OCI-M2 (cell line): ENCODE results near the gene PSD2.

Experiments
- DNase-seq: peaks from one replicate; lab custom pipeline; 2025; ENCODE audit not compliant: unreplicated experiment; lab: John Stamatoyannopoulos, UW

The PSD2 gene

DNA sequence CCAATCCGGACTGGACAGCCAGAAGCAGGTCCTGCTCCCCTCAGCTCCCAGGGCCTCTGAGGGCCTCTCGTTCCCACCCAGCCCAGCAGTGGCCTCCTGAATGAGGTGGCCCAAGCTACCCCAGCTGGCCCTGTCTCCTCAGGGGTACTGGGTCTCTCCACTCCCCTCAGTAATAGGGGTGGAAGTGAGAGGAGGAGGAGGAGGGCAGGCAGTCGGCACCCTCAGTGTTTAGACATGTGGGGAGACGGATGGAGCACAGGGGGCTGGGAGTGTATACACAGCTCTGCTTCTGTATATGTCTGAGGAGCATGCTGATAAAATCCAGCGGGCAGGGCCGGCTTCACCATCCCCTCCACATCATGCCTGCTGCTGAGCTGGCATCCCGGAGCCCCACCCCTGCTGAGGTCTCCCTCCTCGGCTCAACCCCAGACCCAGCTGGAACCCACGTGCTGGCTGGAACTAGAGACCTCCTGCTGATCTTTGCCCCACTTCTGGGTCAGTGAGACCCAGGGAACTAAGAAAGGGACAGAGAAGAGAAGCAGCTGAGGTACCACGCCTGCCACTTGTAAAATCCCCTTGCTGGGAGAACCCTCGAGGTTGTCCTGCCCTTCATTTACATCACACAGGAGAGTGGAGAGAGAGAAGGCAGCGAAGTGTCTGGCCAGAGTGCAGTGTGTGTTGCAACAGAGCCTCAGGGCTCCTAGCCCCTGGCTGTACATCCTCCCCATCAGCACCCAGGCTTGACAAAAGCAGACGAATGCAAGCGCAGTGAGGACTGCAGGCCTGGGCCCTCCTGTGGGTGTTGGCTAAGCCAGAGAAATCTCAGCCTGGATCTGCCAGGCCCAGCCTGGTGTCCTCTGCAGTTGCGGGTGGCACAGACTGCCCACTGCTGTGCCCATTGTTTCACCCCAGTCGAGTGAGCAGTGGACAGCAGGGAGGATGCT is 77.5 kb downstream of the PSD2 start:
- DNase-seq = no peak

DNA sequence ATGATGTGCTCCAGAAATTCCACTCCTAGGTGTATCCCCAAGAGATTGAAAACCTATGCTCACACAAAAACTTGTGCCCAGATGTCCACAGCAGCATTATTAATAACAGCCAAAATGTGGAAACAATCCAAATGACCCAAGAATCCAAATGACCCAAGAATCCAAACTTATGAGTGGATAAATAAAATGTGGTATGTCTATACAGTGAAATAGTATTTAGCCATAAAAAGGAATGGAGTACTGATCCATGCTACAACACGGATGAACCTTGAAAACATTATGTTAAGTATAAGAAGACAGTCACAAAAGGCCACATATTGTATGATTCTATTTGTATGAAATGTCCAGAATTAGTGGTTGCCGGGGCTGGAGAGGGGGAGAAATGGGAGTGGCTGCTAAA is 80.3 kb downstream of the PSD2 start:
- no peak for DNase-seq

DNA sequence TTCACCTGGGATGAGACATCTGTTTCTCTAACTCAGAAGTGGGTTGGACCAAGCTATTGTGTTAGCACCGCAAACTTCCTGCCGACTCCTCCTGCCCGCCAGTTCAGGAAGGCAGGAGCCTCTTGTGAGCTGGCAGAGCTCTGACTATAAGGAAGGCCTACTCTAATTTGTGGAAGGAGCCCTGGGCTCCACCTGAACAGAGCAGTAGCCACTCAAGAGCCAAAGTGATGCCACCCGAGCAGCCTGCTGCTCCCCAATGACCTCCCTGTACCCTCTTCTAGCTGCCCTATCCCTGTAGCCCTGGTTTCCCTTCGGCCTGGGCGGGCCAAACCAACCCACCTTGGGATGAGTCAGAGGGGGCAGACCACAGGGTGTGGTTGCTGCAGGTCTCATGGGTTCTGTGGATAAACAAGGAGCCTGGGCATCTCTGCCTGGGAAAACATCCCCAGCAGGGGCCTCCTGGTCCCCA is 81.6 kb downstream of the PSD2 start:
- DNase-seq = no peak

DNA sequence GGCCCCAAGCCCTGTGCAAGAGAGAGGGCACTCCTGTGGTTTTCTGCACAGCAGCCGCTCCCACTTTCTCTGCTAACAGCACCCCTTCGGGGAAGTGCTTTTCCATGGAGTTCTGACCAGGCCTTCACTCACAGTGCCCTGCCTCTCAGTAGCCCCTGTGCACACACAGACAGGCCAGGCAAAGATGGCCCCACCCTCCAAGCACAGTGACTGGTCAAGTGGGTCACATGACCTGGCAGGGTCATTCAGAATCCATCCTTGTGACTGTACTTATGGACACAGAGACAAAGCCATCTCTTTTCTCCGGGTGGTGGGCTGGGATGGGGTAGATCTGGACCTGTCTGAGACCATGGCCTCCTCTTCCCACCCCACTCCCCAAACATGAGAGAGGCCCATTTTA is 82.5 kb downstream of the PSD2 start:
- DNase-seq = no peak

DNA sequence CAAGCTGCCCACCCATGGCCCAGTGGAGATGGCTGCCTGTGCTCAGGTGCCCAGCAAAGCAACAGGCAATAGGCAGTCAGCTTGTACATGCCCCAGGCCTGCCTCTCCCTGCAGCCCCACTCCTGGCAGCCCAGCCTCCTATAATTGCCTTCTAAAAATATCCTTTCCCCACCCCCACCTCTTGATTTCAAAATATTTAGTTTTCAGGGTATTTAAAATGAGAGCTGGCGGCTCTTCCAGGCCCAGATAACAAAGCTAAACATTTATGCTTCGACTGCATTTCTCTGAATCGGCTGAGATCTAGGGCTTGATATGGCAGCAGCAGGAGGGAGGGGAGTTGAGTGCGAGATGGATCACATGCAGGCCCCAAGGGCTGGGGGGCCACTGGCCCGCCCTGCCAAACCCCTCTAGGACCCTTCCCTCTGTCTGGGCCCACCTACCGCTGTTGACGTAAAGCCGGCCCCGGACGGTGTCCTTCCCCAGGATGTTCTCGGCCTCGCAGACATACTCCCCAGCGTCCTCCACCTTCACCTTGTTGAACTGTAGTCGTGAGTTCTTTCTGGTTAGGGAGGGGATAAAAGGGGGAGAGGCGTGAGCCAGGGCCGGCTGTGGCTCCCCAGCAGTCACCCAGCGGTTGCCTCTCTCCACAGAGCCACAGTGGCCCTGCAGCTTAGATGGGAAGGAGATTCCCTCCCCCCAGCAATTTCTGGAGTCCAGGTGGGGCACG is 85.0 kb downstream of the PSD2 start:
- DNase-seq = no peak

DNA sequence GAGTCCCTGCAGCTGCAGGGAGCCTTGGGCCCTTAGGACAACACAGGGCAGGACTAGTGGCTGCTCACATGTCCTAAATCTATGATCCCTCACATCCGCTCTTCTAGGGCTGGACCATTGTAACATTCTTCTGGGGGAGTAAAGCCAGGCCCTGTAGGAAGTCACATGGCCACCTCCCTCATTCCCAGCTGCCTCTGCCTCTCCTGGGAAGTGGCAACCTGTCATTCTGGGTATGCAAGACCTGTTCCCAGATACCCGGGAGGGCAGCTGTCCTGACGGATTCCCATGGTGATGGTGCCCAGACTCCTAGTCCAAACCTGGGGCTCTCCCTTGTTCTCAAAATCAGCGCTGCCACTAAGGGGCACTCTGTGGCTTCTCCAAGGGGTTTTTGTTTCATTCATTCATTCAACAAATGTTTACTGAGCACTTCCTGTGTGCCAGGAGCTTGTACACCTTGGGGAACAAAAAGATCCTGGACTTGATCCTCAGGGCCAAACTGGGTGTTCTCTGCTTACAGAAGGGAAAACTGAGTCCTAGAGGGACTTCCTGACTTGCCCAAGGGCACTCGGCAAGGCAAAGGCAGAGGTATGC is 85.6 kb downstream of the PSD2 start:
- no peak for DNase-seq

DNA sequence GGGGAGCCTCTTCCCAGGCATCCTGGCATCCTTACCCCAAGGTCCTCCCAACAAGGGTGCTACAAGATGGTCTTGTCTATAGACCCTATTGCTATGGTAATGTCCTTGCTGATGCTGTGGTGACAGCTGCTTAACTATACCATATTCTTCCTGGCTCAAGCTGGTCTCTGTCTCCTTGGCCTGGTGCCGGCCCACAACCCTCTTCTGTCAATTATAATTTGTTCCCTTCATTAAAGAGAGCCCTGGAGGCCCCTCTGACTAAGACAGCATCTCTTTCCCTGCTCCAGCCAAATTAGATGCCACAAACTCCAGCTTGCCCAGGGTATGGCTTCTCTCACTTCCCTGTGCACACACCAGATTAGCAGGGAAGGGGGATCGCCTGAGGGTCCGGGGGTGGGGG is 86.7 kb downstream of the PSD2 start:
- DNase-seq = no peak

DNA sequence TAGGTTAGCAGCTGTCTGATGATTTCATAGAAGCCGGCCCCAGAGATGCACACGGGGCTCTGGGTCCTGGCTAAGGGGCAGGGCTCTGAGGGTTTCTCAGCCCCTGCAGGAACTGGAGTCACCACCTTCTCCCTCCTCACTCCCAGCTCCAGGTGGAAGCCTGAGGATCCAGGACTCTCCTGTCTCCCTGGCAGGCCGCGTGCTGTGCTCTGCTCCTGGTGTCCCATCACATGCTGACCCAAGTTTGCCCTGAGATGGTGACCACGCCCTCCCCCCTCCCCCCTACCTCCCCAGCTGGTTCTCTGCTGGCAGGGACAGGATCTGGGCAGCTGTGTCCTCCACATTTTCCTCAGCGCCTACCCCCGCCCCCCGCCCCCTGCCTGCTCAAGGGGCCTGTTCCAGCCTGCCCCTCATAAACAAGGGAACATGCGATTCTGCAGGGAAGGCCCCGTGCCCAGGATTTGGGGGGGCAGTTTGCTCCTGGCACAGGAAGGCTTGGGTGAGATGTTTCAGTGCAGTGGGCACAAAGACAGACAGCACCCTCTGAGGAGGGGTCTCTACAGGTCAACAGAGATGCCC is 87.4 kb downstream of the PSD2 start:
- DNase-seq = no peak

DNA sequence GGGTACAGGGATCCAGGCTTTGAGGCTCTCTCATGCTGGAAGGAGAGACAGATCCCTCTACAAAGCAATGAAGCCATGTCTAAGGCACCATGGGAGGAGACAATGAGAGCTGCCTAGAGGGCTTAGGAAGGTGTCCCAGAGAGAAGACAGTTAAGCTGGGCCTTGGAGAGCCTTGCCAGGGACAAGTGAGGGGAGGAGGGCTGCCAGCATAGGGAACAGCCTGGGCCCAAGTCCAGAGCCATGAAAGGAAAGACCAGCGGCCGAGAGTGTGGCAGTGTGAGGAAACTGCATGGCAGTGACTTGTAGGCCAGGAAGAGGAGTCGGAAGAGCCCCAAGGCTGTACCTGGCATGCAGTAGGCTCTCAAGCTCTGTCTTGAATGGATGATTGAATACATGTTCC is 88.5 kb downstream of the PSD2 start:
- DNase-seq = no peak

DNA sequence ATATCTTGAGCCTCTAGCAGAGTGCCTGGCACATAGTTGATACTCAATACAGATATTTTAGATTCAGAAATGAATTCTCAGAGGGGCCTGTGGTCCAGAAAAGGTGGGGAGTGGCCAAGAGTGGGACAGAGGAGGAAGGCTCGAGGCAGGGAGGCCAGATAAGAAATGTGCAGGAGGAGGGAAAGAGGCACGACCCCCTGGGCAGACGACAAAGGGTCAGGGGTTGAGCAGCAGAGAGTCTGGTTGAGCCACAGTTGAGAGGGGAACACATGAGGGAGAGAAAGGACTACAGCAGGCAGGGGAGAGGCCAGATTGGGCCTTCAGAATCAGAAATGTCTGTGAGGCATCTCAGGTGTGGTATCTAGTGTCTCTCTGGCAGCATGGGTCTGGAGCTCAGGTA is 89.1 kb downstream of the PSD2 start:
- DNase-seq = no peak

DNA sequence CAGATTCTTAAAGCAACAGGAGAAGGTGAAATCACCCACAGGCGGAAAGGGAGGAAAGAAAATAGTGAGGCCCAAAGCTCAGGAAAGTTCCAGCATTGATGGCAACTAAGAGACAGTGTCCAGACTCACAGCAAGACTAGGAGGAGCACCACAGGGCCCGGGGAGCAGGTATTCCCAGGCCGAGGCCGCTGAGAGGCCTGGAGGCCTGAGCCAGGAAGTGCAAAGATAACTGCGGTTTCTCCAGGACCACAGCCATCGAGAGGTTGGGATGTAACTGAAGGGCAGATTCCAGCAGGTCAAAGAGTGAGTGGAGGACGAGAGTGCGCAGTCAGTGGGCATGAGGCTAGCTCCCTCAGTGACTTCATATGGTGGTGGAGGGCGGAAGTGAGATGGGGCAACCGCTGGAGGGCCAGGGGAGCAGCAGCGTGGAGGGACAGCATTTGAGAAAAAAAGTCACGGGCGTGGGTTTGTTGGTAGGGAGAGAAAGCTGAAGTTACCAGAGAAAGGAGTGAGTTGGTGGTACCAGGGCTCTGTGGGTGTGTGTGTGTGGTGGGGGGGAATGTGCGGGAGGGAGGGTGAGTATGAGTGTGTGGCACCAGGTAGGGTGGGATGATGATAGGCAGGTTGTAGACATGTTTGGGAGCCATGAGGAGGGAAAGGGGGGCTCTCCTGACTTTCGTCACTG is 89.7 kb downstream of the PSD2 start:
- no peak for DNase-seq

DNA sequence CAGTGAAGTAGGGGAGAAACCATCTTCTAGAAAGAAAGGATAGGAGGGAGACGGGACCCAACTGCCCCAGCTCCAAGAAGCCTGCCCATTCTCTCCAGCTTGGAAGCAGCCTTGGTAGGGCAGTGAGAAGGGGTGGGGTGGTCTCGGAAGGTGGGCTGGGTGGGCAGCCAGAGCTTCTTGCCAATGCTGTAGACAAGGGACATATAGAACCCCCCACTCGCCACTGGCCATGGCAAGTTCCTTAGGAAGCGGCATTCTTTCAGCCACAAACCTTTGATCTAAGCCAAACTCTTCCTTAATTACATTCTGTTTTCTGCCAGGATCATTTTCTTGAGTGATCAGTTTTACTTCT is 90.2 kb downstream of the PSD2 start:
- no peak for DNase-seq

DNA sequence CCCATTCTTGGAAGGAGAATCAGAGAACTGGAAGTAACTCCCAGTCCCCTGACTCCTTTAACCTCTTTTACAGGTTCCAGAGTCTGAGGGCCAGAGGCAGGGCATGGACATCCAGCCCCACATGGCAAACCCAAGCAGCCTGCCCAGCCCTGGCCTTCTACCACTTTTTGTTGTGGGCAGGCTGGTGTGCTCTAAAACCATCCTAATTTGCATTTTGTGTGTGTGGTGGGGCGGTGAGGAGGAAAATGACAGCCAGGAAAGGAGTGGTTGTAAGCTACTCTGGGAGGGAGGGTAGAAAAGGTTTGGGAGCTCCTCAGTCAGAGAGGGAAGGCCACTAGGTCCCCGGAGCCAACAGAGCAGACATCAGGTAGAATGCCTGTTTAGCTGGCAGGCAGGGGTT is 90.6 kb downstream of the PSD2 start:
- no peak for DNase-seq

DNA sequence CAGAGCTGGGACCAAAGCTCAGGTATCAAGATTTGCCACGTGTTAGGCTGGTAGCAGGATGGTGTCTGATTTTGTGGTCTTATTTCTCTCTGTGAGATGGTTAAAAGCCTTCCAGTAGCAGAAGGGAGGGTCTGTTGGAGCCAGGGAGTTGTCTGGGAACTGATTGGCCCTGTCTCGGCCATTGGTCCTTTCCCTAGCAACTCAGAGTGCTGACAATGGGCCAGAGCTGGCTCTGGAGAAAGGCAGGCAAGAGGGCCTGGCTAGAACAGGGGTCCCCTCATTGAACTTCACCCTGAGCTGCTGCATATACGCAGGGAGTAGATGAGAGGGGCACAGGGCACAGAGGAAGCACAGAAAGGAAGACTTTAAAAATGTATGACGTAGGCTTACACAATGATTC is 92.8 kb downstream of the PSD2 start:
- no peak for DNase-seq

DNA sequence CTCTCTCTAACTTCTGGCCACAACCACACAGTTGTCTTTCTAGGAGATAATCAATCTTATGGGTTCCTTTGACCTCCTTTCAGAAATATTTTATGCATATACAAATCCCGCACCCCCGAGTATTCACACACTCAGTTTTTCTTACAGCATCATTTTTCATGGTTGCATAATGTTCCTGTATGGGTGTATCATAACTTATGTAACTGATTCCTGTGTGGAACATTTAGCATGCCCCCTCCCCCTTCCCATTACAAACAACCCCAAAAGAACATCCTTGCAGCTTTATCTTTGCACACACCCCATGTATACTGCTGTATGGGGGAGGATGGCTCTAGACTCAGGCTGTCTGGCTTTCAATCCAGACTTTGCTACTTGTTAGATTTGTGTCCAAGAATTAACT is 93.8 kb downstream of the PSD2 start:
- DNase-seq = no peak

DNA sequence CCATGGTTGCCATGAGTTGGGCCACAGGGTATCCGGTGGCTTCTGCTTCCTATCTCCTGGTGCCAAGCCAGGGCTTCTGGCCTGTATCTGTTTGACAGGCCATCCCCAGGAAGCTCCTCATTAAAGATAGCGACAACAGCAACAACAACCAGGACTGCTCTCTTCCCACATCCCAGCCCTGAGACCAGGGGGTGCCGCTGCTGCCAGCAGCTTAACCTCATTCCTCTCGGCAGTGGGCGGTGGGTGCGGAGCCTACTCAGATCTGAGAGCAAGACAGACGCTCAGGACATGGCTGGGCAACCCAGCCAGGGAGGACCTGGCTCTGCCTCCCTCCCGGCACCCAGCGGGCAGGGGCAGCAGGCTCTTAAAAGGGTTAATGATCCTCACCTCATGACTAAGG is 98.3 kb downstream of the PSD2 start:
- DNase-seq = no peak
